ENCODE results near the gene ZNF141.

- TF ChIP-seq EZH2 (IDR thresholded peaks at IDR 0.05; ENCODE audit: low read length, missing control alignments) (no peak), CTCF (conservative IDR thresholded peaks at IDR 0.05 in 1 of 2, IDR thresholded peaks at IDR 0.05 in 1 of 2; ENCODE audit: low read depth in 1 of 2, low read length in 2 of 2) (no peak)
Observed at GRCh38 chr4:336893-337142, 796 bp upstream of the ZNF141 start.
